HG03432 (cell line): Measurements from ENCODE around the gene TCTN1.
"Not testable (repeated sequence)": the region's sequence is repeated elsewhere in the genome, so short reads cannot be mapped to it uniquely, and the experiment has no call there.

Experiments used
- ATAC-seq: cut with Tn5 transposase; IDR thresholded peaks from one replicate; pipeline ENCODE4 v1.9.1; 2021; ENCODE audit warnings: mild to moderate bottlenecking, moderate library complexity; ENCODE audit not compliant: unreplicated experiment

TCTN1 gene

GRCh38 chr12:110585231-110585799, 28.6 kb upstream of the TCTN1 start:
- ATAC-seq, result no peak

DNA sequence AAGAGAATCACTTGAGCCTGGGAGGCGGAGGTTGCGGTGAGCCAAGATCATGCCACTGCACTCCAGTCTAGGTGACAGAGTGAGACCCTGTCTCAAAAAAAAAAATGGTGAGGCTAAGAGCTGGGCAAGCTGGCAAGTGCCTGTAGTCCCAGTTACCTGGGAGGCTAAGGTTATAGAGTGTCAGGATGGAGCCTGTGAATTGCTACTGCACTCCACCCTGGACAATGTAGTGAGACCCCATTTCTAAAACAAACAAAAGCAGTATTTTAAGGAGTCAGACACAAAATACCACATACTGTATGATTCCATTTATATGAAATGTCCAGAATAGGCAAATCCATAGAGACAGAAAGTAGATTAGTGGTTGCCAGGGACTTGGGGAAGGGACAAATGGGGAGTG, 26.8 kb upstream of the TCTN1 start:
- ATAC-seq, result not testable (repeated sequence)

- ATAC-seq, result no peak
These were observed 23.9 kb upstream of the TCTN1 start for GRCh38 chr12:110590059-110590458.

- ATAC-seq, result peak; percentile 88
These were observed 23.1 kb upstream of the TCTN1 start for GRCh38 chr12:110590806-110591326.

DNA sequence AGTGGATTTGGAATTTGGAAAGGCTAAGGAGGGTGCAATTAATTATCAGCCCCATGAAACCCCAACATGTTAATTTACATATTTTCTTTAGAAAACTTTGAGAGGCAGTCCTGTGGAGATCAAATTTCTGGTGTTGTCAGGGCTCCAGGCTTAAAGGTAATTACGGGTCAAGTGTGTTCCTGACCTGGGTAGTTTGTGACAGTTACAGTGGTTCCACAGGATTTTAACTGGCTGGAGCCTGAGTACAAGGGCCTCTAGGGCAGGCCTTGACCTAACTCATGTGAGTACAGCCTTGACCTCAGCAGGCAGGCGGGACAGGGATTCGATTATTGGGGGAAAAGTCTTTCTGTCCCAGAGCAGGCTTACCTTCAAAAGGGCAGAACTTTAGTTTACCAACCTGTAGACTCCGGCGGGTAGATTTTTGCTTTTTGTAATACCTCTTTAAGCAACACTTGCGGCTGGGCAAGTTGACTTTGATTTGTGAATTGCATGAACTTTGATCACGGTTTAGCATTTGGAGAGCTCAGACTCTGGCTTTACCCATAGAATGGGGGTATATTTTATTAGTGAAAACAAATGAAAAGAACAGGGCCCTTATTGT, 22.4 kb upstream of the TCTN1 start:
- ATAC-seq, result no peak

- no peak for ATAC-seq
These were observed 21.9 kb upstream of the TCTN1 start for GRCh38 chr12:110592078-110592477.

GRCh38 chr12:110592919-110593318, 21.0 kb upstream of the TCTN1 start:
- ATAC-seq, result not testable (repeated sequence)

DNA sequence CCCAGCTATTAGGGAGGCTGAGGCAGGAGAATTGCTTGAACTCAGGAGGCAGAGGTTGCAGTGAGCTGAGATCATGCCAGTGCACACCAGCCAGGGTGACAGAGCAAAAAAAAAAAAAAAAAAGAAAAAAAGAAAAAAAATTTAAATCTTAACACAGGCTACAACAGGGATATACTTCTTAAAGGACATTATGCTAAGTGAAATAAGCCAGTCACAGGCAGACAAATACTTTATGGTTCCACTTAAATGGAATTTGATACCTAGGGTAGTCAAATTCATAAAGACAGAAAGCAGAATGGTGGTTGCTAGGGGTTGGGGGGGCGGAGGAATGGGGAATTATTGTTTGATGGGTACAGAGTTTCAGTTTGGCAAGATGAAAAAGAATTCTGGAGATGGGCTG, 16.0 kb upstream of the TCTN1 start:
- ATAC-seq, result no peak

GRCh38 chr12:110599334-110599733, 14.6 kb upstream of the TCTN1 start:
- ATAC-seq, result no peak

- ATAC-seq, result no peak
These were observed 13.7 kb upstream of the TCTN1 start for GRCh38 chr12:110600254-110600653.

- not testable (repeated sequence) for ATAC-seq
These were observed 11.7 kb upstream of the TCTN1 start for GRCh38 chr12:110602085-110602814.

DNA sequence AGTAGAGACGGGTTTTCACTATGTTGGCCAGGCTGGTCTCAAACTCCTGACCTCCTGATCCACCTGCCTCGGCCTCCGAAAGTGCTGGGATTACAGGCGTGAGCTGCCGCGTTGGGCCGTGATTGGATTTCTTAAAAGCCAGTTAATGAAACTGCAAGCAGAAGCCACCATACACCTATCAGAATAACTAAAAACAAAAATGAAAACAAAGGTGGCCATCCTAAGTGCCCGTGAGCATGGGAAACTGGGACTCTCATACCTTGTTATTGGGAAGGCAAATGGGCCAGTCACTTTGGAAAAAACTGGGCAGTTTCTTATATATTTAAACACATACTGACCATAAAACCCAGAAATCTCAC, 7.7 kb upstream of the TCTN1 start:
- no peak for ATAC-seq

DNA sequence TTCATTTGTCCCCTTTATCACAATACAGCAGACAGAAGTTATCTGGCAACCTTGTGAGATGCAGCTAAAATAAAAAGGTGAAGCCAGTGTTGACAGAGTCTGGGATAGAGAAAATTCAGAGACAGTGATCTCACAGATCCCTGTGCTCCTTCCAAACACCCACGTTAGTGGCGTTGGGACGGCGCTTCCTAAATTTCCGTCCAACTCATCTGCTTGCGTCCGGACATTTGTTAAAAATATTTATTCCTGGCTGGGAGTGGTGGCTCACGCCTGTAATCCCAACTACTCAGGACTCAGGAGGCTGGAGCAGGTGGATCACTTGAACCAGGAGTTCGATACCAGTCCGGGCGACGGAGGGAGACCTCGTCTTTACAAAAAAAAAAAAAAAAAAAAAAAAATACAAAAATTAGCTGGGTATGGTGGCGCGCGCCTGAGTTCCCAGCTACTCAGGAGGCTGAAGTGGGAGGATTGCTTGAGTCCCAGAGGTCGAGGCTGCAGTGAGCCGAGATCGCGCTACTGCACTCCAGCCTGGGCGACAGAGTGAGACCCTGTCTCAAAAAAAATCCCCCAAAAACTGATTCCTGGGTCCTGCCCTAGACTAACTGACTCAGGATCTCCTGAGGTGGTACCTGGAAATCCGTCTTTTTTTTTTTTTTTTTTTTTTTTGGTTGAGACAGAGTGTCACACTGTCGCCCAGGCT, 708 bp upstream of the TCTN1 start:
- no peak for ATAC-seq

- no peak for ATAC-seq
These were observed 1.2 kb downstream of the TCTN1 start for GRCh38 chr12:110615171-110615570.

- ATAC-seq, result no peak
These were observed 2.7 kb downstream of the TCTN1 start for GRCh38 chr12:110616471-110617115.

- peak; percentile 48 for ATAC-seq
These were observed 5.6 kb downstream of the TCTN1 start for GRCh38 chr12:110619534-110619953.

- ATAC-seq, result no peak
These were observed 8.7 kb downstream of the TCTN1 start for GRCh38 chr12:110622582-110622981.

- no peak for ATAC-seq
These were observed 13.7 kb downstream of the TCTN1 start for GRCh38 chr12:110627500-110628195.

DNA sequence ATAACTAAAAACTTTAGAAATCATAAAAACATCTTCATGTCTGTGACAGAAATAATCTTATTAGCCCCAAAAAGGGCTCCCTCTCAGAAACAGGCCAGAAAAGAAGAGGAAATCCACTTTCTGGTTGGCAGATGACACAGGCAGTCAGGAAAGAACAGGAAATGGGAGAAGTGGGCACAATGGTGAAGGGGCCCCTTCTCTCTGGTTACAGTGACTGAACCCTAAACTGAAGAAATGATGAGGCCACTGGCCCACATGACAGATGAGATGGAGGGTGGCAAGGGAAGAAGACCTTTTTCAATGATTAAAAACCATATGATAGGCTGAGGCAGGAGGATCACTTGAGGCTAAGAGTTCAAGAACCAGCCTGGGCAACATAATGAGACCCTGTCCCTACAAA, 21.1 kb downstream of the TCTN1 start:
- ATAC-seq, result no peak

DNA sequence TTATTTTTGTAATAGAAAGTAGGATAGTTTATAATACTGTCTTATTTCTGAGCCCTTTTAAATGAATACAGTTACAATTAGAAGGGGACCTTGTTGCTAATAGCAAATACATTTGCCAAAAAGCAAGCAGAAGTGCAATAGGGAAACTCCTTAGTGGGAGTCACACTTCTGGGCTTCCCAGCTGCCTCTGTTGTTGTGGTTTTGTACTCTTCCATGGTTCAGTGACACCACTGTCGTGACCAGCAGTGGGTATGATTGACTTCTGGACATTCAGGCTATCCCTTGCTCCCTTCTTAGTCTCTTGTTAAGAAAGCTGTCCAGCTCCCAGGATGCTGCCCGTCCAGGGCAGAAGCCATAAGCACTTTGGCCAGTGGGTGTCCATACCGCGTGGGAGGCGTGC, 22.6 kb downstream of the TCTN1 start:
- no peak for ATAC-seq
